Activated naive CD4-positive, alpha-beta T cell treated with anti-CD3 and anti-CD28 coated beads, Interleukin-2, amount 10 ng/mL, durations not matched to agents 5 hours and 36 hours (primary cell): Measurements from ENCODE around the gene PAQR9. TPM values are rescaled to one million over a fixed set of nuclear protein-coding genes. Genes with fewer than 3 reads are reported as not detected.

Experiments used
- total RNA-seq, 2 experiments: library from RNA; stranded (reverse); gene quantifications; one replicate each; pipeline ENCODE4 v1.2.3, GENCODE V29; 2021

Gene PAQR9
- not detected for total RNA-seq

GRCh38 chr3:142963516-142964448, at the start of gene PAQR9:
Gene PAQR9 (minus strand): TSS chr3:142963674. CDS start chr3:142963336, 338 bp downstream.

DNA sequence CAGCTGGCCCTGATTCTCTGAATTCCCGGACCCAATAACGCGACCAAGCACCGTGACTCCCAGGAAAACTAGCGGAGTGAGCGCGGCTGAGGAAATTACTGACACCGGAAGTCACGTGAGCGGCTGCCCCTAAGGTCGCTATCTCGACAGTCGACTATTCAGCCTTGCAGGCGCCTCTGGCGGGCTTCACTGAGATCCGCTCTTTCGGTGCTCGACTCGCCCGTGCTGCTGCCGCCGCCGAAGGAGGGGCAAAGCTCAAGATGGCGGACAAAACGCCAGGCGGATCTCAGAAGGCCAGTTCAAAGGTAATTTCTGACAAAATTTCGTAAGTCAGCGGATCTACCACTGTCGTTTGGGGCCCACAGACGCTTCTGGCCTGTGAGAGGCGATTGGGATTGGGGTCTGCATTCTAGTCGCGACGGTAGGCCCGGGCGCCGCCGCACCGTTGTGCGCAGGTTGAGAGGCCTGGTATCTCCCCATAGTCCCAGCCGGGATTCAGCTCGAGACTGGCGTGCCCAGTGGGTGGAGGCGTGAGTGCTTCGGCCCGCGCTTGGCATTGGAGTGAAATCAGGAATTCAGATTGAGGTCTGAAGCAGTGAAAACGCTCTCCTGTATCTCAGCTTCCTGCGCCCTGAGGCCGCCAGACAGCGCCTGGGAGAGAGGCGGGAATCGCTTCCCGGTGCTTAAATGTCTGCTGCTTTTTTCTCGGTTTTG, 38.1 kb upstream of the PAQR9 start, which contains the start of gene U2SURP:
U2SURP (plus strand) TSS at position 202 of the 714 bp plus-strand sequence; CDS start at position 261, 59 bp downstream.

Other genes starting within 250 kb of the PAQR9 start
- 1 to 10 TPM in 1 of 2 experiments, under 1 TPM in 1; 0.86 to 1.0 TPM for gene TRPC1, start 239.6 kb downstream of the PAQR9 start, total RNA-seq
- not detected for gene PCOLCE2, start 74.6 kb downstream of the PAQR9 start, total RNA-seq
- 100 to 1,000 TPM; 101 to 103 TPM for gene U2SURP, start 37.9 kb upstream of the PAQR9 start, total RNA-seq
- 1 to 10 TPM; 1.1 to 1.2 TPM for gene CHST2, start 156.1 kb upstream of the PAQR9 start, total RNA-seq